ENCODE results near the gene POLR2E.

Gene POLR2E

DNA sequence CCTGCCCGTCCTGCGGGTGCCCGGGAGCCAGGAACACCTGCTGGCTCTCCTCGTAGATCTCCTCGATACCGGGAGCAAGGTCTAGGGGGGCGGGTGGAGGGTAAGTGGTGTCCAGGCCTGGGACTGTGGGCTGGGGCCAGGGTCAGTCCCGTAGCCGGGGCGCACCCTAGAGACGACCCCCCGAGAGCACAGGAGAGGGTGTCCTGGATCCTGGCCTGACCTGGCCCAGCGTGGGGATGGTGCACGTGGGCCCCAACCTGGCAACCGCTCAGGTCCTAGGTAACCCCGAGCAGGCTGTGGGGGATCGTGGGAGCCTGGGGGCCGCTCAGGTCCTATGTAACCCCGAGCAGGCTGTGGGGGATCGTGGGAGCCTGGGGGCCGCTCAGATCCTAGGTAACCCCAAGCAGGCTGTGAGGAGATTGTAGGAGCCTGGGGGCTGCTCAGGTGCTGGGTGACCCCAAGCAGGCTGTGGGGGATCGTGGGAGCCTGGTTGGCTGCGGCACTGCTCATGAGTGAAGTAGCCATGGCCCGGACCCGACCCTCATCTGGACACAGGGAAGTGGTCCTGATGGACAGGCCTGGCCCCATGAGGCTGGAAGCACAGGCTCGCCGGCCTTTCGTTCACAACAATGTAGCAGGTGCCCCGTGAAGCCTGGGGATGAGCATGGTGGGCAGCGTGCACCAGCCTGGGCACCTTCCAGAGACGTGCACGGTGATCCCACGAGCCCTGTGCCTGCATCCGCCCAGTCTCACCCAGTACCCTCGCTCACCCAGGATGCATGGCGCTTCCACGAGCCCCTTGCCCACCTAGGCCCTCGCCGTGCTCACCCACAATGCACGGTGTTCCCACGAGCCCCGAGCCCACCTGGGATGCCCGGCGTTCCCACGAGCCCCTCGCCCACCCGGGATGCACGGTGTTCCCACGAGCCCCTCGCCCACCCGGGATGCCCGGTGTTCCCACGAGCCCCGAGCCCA is 14.8 kb upstream of the POLR2E start:
- DNase-seq: no peak

- no peak for DNase-seq
These were observed 13.9 kb upstream of the POLR2E start for GRCh38 chr19:1109032-1109551.

DNA sequence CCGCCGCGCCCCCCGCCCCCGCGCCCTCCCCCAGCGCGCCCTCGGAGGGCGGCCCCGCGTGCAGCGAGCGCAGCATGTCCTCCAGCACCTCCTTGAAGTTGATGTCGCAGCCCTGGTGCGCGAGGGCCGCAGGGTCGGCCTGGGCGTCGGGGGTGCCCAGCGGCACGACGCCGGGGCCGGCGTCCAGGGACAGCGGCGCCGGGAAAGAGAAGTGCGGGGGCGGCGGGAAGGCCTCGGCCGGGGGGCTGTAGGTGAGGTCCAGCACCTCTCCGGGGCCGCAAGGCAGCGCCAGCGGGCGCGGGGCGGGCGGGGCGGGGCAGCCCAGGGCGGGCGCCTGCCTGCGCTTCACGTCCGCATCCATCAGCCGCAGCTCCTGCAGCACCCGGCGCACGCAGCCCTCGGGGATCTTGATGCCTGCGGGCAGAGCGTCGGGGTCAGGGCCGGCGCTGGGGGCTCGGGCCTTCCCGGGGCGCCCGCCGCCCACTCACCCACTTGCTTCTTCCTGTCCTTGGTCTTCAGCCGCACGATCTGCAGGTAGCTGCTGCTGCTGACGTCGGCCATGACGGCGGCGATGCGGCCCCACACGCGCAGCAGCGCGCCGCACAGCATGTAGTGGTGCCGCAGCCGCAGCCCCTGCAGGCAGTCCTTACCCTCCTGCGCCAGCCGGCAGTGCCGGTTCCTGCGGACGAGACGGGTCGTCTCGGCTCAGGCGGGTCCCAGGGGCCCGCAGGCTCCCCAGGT is 13.3 kb upstream of the POLR2E start:
- no peak for DNase-seq

DNA sequence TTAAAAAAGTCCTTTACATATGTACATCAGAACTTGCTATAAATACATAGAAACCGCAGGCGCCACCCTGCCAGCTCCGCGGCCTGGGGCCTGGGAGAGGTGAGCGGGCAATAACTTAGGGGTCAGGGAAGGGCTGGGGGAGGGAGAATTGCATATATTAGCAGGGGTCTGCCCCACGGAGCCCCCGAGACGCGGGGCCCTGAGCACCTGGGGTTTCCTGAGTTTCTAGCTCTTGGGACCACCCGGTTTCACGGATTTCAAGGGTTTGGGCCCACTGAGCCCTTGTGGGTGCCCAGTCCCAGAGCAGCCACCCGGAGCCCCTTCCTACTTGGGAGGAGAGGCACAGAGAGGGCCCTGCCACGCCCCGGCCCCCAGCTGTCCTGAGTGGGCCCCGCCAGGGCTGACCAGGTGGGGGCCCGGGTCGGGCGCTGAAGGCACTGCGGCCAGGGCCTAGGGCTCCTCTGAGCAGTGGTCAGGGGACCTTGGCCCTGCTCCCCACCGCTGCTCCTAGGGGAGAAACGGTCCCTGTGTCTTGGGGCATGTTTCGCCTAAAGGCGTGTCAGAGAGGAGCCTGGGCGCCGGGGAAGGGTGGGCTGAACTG is 12.6 kb upstream of the POLR2E start:
- no peak for DNase-seq

DNA sequence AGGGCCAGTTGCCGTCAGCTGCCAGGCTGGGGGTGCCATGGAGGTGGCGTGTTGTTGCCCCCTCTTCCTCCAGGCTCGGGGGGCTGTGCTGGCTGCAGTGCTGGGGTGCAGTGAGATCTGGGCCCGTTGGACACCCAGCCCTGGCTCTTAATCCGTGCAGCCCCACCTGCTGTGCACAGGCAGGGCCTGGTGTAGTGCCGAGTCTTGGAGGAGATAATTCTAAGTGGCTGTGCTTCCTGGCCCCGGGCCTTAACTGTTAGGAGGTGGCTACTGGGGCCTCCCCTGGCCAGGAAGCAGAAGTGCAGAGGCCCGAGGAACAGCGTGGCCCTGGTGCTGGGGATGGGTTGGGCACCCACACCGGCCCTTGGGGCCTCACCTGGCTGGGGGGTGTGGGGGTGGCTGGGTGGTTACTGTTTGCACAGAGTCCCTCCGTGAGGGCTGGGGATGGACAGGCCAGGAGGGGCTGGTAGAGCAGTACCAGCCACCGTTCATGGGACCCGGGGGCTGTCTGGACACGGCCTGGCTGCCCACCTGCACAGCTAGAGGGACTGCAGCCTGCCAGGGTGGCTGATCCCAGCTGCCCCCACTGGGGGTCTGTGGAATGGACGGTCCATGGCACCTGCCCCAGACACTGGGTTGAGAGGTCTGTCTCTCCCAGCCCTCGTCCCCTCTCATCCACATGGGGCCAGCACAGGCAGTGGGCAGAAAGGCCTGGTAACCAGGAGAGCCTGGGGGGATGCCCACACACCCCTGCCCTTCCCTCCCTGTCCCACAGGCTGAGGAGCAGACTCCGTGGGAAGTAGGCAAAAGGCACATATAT is 11.9 kb upstream of the POLR2E start:
- no peak for DNase-seq

DNA sequence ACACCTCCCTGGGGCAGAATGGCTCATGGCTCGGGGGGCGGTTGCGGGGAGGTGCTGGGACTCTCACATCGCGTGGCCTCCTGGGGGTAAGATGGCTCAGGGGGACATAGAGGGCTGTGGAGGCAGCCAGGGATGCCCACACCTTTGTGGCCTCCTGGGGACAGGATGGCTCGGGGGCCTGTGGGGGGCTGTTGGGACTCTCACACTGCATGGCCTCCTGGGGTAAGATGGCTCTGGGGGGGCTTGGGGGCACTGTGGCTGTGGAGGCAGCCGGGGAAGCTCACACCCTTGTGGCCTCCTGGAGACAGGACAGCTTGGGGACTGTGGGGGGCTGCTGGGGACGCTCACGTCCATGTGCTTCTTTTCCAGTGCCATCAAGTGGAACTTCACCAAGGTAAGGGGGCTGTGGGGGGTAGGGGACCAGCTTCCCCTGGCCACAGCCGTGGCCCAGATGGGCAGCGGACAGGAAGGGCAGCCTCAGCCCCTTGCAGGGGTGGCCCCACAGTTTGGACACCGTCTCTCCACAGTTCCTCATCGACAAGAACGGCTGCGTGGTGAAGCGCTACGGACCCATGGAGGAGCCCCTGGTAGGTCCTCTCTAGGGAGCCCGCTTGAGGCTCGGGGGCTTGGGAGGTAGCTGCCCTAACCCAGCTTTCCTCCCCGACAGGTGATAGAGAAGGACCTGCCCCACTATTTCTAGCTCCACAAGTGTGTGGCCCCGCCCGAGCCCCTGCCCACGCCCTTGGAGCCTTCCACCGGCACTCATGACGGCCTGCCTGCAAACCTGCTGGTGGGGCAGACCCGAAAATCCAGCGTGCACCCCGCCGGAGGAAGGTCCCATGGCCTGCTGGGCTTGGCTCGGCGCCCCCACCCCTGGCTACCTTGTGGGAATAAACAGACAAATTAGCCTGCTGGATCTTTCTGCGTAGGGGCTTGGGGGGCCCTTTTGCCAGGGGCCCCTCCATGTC is 11.0 kb upstream of the POLR2E start:
- DNase-seq: no peak

DNA sequence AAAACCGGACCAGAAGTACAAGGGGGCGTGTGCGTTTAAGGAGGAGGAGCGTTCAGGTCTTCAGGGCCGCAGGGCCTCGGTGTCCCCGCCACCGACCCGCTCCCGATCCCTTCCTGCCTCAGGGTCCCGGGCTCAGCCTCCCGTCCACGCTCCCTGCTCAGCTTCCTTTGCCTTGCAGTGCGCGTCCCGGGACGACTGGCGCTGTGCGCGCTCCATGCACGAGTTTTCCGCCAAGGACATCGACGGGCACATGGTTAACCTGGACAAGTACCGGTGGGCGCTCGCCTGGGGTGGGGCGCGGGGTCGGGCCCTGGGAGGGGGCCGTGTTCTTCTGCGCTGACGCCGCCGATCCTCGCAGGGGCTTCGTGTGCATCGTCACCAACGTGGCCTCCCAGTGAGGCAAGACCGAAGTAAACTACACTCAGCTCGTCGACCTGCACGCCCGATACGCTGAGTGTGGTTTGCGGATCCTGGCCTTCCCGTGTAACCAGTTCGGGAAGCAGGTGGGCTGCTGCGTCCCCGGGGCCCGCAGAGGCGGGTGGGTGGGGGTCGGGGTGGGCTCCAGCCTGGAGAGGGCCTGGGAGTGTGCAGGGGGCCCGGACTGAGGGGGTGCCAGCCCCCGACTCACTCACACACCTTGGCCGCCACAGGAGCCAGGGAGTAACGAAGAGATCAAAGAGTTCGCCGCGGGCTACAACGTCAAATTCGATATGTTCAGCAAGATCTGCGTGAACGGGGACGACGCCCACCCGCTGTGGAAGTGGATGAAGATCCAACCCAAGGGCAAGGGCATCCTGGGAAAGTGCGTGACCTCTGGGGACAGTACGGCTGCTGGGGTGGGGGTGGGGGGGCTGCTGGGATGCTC is 10.1 kb upstream of the POLR2E start:
- DNase-seq: no peak

- peak; percentile 81 for DNase-seq
These were observed 9.3 kb upstream of the POLR2E start for GRCh38 chr19:1104311-1105007.

GRCh38 chr19:1103708-1104310 is 8.6 kb upstream of the POLR2E start, which contains the start of gene GPX4:
Gene GPX4, plus strand, starts transcription at chr19:1103994. Its CDS starts 50 bp downstream, at chr19:1104044.
- peak; percentile 98 for DNase-seq

GRCh38 chr19:1103132-1103707 is 8.0 kb upstream of the POLR2E start:
- DNase-seq: no peak

GRCh38 chr19:1102407-1103131 is 7.4 kb upstream of the POLR2E start:
- DNase-seq: no peak

DNA sequence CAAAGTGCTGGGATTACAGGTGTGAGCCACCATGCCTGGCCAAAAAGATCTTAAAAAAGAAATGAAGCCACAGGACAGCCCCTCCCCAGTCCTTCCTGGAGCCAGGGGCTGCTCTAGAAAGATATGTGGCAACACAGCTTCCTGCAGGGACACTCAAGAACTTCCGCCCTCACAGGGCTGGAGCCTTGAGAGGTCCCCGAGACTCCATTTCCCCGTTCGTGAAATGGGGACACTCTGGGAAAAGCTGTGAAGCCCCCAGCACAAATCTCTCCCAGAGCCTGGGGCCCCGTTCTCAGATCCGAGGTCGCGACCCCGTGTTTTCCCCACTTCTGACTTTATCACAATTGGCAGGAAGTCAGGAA is 6.1 kb upstream of the POLR2E start:
- no peak for DNase-seq

DNA sequence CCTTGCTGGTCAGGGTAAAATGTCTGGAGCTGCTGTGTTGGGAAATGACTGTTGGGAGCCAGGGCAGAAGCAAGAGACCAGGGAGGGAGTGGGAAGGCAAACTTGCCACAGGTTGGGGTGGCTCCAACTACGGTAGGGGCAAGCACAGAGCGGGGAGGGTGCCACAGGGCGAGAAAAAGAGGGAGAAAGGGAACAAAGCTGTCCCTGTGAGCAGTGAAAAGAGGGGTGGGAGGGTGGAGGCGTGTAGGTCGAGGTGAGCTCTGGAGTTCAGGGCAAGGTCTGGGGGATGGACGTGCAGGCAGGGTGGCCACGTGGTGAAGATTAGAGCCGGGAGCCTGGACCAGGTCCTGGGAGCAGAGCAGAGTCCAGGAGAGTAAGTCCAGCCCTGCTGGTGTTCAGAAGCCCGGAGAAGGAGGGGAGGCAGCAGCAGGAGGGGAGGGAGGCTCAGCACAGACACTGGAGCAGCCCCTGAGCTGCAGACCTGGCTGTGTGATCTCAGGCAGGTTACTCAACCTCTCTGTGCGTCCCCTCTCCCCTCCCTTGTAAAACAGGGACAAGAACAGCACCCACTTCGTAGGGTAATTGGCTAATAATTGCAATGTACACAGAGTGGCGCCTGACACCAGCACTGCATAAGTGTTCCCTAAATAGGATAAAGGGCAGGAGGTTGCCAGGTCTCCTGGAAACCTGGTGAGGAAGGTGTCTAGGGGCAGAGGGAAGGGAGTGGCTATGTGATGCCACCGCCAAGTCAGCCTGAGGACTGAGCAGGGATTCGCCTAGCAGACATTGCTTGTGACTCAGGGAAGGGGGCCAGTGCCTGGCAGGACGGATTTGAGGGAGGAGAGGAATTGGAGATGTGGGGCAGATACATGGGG is 3.2 kb upstream of the POLR2E start:
- no peak for DNase-seq

- no peak for DNase-seq
These were observed 2.6 kb upstream of the POLR2E start for GRCh38 chr19:1097810-1098176.

DNA sequence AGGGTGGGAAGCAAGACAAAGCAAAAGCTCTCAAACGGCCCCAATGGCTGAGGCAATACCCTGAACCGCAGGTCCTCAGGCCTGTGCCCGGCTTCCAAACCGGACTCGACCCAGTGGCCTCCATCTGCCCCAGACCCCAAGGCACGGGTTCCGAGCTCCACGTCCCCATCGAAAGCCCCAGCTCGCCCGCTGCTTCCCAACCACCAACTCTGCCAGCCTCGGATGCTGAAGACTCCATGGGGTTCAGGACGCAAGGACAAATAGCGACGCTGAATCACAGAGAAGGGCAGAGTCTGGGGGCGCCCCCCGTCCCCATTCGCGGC is 559 bp downstream of the POLR2E start:
- no peak for DNase-seq

DNA sequence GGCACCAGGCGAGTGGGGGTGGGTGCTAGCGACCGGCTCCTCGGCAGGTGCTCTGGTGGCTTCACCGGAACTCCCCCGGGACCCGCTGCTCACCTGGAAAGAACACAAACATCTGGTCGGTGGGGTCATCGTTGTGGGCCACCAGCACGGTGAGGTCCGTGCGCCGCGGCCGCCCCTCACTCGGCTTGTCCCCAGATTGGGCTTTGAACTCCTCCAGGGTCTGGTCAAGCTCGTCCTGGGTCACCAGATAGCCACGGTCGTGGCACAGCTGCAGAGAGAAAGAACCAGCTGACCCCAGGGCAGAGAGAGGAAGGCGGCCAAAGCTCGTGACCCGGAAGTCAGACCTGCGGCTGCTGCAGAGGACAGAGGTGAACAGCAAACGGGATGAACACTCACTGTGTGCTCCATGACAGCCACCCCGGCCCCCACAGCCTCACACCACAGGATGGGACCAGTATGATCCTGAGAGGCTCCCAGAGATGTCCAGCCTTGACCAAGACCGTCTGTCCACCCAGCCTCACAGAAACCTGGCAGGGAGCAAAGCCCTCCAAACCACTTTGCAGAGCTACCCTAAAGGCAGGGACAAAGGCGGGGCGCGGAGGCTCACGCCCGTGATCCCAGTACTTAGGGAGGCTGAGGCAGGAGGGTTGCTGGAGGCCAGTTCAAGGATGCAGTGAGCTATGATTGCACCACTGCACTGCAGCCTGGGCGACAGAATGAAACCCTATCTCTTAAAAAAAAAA is 1.2 kb downstream of the POLR2E start:
- DNase-seq: no peak
